Prostate gland (tissue), 2 donors: ENCODE data around the gene TIGD1.

Source experiments
- POLR2AphosphoS5 ChIP-seq: sonication (generic); formaldehyde crosslinking; IDR thresholded peaks from one replicate; pipeline ENCODE4 v1.6.1; 2017; ENCODE audit warnings: antibody characterized with exemption
- TF ChIP-seq, protein P1 (sequence below), 4 experiments: fragments of 200-600 bp in 2 of 4; fragments of 450-650 bp in 2 of 4; sonication (generic) in 2 of 4; IDR thresholded peaks; 1 replicate in 3 of 4; 2 replicates in 1 of 4; pipeline ENCODE4 v1.5.1; 2016 to 2019; ENCODE audit warnings: antibody characterized with exemption in 4 of 4, mild to moderate bottlenecking in 2 of 4, moderate library complexity in 2 of 4

DNA sequence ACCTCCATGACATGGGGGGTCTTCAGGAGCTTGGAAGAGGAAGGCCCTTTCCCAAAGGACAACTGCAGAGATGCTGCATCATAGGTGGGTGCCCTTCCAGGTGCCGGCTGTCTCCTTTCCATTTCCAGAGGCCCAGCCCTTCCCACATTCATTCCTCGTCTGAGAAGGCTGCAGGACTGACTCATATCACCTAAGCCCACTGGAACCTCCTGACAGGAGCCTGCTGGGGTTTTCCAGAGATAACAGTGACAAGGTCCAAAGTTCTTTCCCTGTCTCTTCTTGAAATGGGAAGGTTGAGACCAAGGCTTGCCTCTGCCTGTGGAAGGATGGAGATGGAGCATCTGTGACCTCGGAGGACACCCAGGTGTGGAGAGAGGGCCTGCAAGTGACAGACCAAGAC lies 33.8 kb downstream of the TIGD1 start:
- TF ChIP-seq POLR2AphosphoS5: no peak
- TF ChIP-seq, protein P1, sequence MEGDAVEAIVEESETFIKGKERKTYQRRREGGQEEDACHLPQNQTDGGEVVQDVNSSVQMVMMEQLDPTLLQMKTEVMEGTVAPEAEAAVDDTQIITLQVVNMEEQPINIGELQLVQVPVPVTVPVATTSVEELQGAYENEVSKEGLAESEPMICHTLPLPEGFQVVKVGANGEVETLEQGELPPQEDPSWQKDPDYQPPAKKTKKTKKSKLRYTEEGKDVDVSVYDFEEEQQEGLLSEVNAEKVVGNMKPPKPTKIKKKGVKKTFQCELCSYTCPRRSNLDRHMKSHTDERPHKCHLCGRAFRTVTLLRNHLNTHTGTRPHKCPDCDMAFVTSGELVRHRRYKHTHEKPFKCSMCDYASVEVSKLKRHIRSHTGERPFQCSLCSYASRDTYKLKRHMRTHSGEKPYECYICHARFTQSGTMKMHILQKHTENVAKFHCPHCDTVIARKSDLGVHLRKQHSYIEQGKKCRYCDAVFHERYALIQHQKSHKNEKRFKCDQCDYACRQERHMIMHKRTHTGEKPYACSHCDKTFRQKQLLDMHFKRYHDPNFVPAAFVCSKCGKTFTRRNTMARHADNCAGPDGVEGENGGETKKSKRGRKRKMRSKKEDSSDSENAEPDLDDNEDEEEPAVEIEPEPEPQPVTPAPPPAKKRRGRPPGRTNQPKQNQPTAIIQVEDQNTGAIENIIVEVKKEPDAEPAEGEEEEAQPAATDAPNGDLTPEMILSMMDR (IDR thresholded peaks at IDR 0.05): no peak
